NCI-H146 treated with DMSO at 0.1 percent for 48 hours (cell line): ENCODE data around the gene CRAMP1.
"Not testable (repeated sequence)": the region's sequence is repeated elsewhere in the genome, so short reads cannot be mapped to it uniquely, and the experiment has no call there.

Experiments used
- DNase-seq: peaks from one replicate; lab custom pipeline; 2025; ENCODE audit not compliant: unreplicated experiment; lab: John Stamatoyannopoulos, UW

The CRAMP1 gene

DNA sequence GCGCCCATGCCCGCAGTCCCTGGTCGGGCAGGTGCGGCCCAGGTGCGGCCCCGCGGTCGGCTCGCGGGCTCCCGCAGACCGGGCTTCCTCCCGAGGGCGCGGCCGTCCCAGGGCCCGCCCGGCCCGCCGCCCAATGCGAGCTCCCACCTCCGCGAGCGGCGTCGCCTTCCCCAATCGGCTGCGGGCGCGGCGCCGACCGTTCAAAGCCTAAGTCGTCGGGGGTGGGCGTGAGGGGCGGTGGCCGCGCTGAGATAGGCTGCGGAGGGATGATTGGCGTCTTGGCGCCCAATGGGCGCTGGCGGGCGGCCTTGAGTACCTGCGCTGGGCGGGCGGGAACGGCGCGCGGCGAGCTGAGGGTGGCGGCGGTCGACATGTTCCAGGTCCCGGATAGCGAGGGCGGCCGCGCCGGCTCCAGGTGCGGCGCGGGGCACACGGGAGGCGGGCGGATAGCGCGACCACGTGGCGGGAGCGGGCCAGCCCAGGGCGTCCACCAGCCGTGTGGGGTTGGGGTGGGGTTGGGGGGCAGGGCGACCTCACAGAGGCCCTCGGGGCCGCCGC lies 65.9 kb downstream of the CRAMP1 start, which contains the start of gene JPT2:
Gene JPT2 (plus strand): TSS at position 338 of the 558 bp plus-strand sequence. CDS start 34 bp downstream, at position 372.
- peak; percentile 97 for DNase-seq

DNA sequence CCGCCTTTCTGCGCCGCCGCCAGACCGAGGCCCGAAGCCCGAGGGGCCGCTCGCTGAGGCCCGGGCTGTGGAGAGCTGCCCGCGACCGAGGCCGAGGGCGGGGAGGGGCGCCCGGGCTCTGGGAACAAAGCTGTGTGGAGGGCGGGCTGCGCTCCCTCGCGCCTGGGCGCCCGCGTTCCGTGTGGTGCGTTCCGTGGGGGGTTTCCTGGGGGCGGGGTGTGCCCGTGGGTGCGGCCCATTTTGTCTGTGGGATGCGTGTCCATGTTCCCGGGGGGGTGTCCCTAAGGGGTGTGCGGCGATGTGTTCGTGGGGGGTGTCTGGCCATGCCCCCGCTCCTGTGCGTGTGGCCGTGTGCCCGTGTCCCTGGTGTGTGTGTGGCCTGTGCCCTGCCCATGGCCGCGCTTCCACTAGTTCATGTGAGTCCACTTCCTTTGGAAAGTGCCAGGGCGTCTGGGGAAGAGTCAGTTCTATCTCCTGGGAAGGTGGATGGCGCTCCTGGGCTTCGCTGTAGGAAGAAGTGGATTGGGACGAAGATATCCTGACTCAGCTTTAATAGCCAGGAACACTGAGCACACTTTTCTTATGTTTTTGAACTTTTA lies 66.4 kb downstream of the CRAMP1 start:
- no peak for DNase-seq

DNA sequence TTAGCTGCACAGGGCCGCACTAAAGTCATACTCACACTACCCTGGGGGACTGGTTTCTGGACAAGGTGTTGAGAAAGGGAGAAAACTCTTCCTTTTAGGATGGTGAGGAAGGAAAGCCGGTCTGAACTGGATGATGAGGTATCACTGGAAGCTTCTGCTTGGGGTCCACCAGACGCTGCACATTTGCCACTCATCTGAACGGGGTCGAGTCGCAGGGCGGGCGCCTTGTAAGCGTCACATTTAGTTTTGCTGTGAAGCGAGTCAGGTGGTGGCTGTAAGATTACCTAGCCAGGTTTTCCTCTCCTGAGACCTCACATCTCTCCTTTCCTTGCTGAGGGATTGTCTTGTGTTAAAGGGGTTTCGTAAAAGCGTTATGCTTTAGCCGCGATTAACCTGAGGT lies 68.2 kb downstream of the CRAMP1 start:
- DNase-seq: no peak

DNA sequence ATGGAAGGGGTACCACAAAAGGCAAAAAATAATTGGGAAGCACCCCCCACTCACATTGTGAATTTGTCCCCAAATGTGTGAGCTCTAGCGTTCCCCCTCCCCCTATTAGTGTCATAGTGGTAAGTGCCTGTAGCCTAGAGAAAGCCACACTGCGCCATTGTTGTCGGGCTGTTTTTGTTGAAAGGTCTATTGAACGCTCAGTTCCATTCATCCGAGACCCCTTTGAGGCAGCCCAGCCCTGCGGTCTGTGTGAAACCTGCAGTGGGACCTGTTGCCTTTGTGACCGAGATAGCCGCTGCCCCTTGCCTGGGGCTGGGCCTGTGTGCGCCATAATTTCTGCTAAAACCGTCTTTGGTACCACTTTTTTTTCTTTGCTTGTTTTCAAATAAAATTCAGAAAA lies 68.9 kb downstream of the CRAMP1 start:
- no peak for DNase-seq

DNA sequence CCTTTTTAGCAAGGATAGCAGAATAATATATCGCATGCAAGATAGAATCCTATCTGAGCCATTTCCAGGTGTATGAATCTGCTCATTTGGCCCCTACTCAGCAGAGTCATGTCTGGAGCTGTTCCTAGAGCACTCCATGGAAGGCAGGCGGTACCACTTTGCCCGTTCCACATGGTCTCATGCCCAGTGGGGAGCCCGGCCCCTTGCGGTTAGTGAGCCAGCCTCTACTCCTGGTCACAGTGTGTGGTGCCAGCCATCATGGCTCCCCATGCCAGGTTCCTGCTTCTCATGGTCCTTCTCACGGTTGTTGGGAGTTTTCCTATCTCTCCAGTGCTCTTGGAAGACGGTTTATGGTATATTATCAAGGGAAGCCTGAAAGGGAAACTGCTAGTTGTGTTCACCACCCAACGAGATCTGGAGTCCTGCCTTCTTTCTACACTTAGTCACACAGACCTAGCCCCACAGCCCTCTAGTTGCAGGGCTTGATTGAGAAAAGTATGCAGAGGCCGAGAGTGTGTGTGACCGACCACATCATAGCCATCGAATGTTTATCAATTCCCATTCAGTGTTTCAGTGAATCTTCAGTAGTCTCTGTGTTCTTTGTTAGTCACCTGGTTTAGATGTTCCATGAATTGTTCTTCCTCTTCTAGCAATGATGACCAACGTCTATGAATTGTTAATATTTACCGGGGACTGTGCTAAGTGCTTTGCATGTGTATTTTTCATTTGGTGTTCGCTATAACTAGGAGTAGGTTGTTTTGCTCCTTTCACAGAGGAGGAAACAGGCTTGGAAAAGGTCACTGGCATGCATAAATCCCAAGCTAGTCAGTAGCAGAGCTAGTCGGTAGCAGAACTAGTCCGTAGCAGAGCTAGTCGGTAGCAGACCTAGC lies 75.5 kb downstream of the CRAMP1 start:
- DNase-seq: no peak

DNA sequence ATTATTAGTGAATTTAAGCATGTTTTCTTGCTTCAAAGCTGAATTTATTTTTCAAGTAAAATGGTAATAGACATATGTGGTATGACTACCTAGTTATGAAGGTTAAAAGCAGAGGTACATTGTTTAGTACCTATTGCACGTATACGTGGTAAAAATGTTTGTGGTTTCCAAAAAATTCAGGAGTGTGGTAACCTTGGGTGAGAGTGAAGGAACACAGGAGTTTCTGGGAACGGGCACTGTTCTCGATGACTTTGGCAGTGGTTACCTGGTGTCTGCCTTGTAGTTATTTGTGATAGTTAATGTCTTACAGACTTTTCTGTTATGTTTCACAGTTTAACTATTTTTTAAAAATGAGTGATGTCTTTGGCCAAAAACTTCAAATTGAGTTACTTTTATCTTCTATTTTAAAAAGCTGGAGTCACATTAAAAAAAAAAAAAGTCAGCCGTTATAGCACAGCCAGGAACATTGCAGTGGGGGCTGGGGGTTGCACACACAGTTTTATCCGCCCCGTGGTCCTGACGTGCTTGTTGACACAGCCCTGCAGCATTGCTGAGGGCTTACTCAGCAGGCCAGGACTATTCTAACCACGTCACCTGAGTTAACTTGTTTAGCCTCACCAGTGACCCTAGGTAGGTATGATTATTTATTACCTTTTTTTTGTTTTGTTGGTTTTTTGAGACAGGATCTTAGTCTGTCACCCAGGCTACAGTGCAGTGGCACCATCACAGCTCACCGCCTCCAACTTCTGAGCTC lies 76.8 kb downstream of the CRAMP1 start:
- DNase-seq: no peak

DNA sequence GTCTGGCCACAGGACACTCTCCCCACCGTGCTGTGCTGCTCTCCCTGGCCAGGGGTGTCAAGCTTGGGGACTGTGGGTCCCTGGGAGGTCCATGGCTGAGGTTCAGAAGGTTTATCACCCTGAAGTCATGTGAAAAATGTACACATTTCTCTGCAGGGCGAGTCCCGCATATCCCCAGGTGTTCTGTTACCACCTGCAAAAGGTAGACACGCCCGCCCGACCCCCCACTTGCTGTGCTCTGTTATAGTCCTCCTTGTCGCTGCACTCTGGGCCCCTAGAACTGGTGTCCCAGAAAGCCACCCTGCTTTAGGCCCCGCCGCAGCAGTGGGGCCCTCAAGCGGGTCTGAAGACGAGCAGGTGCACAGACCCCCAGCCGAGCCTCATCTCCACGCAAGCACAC lies 77.7 kb downstream of the CRAMP1 start:
- DNase-seq: no peak

DNA sequence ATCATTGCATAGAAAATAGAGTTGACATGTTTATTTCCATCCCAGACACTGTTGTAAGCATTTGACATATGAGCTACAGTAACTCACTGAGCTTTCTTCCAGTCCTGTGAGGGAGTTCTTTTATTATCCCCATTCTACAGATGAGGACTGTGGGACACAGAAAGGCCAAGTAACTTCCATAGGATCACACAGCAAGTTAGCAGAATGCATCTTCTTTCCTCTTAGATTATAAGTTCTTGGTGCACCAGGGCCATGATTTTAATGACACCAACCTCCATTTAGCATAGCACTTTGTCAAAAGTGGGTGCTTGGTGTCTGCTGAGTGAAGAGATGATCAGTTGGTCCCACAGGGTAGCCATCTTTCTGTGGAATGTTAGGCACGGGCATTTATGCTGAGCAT lies 78.7 kb downstream of the CRAMP1 start:
- no peak for DNase-seq

DNA sequence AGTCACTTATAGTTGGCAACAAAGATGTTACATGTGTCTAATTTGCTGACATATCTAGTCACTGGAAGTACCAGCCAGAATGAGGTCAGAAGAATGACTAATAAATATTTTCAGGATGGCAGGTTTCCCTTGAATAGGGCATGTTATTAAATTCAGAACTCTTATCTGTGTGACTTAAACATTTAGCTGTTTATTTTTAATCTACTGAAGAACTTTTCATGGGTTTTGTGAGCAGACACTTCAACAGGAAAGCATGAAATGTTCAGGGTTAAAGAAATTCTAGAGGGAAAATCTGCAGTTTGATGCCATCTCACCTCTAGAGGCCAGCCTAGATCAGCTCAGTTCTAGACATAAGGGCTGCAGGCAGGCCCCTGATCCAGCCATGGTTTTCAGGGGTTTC lies 79.1 kb downstream of the CRAMP1 start:
- DNase-seq: no peak

DNA sequence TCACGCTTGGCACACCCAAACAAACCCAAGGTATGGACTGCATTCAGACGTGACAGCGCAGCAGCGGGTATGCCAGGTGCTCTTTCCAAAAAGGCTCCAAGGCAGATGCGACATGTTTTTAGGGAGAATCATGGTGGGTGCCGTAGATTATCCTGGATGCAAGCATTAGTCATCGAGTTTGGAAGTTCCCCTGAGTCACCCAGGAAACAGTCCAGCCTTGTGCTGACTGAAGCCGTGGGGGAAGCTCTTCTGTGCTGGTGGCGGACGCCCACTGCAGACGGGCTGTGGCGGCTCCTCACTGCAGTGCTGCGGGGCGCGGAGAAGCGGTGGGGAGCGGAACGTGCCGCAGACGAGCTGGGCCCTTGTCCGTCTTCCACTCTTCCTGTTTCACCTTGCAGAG lies 79.8 kb downstream of the CRAMP1 start:
- DNase-seq: no peak

DNA sequence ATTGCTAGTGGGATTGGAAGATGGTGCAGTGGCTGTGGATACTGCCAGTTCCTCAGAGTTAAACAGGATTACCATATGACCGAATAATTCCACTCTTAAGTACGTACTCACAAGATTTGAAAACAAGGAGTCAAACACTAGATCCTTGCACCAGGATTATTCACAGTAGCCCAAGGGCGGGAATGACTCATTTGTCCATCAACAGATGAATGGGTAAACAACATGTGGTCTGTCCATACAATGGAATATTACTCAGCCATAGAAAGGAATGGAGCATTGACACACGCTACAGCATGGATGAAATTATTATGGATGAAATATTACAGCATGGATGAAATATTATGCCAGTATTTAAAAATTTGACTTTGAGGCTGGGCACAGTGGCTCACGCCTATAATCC lies 84.7 kb downstream of the CRAMP1 start:
- DNase-seq: no peak

DNA sequence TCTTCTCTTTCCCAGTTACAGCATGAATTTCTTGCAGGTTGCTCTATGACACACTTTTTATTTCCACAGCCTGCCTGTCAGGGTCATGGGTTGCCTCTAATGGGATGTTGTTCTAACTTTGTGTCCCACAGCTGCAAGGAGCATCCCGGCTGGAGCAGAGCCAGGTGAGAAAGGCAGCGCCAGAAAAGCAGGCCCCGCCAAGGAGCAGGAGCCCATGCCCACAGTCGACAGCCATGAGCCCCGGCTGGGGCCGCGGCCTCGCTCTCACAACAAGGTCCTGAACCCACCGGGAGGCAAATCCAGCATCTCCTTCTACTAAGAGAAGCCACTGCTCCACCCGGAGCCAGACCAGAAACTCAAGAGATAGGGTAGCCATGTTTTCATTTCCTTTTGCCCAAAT lies 86.5 kb downstream of the CRAMP1 start:
- DNase-seq: no peak

DNA sequence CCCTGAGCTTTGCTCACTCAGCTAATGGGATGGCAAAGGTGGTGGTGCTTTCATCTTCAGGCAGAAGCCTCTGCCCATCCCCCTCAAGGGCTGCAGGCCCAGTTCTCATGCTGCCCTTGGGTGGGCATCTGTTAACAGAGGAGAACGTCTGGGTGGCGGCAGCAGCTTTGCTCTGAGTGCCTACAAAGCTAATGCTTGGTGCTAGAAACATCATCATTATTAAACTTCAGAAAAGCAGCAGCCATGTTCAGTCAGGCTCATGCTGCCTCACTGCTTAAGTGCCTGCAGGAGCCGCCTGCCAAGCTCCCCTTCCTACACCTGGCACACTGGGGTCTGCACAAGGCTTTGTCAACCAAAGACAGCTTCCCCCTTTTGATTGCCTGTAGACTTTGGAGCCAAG lies 88.1 kb downstream of the CRAMP1 start:
- no peak for DNase-seq

DNA sequence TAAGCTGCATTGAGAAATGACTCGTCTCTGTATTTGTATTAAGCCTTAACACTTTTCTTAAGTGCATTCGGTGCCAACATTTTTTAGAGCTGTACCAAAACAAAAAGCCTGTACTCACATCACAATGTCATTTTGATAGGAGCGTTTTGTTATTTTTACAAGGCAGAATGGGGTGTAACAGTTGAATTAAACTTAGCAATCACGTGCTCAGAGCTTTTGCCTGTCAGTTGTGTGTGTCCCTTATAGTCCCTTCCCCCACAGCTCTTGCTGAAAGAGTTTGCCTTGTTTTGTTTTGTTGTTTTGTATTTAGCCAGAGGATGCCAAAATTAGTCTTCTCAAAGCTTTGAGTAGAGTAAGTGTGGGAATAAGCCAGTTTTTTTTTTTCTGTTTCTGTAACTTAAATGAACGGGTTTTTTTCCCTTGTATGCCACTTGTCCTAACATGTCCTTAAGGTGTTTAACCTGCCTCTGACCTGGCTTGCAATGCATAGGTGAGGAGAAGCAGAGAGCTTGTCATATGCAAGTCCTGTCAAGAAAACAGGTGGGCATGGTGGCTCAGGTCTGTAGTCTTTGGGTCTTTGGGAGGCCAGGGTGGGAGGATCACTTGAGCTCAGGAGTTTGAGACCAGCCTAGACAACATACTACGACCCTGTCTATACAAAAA lies 89.2 kb downstream of the CRAMP1 start:
- no peak for DNase-seq

DNA sequence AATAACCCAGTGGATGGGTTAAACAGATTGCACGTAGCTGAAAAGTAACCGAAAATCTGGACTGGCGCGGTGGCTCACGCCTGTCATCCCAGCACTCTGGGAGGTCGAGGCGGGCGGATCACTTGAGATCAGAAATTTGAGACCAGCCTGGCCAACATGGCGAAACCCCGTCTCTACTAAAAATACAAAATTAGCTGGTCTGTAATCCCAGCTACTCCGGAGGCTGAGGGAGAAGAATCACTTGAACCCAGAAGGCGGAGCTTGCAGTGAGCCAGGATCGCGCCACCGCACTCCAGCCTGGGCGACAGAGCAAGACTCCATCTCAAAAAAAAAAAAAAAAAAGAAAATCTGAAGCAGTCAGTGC lies 93.1 kb downstream of the CRAMP1 start:
- DNase-seq: not testable (repeated sequence)

DNA sequence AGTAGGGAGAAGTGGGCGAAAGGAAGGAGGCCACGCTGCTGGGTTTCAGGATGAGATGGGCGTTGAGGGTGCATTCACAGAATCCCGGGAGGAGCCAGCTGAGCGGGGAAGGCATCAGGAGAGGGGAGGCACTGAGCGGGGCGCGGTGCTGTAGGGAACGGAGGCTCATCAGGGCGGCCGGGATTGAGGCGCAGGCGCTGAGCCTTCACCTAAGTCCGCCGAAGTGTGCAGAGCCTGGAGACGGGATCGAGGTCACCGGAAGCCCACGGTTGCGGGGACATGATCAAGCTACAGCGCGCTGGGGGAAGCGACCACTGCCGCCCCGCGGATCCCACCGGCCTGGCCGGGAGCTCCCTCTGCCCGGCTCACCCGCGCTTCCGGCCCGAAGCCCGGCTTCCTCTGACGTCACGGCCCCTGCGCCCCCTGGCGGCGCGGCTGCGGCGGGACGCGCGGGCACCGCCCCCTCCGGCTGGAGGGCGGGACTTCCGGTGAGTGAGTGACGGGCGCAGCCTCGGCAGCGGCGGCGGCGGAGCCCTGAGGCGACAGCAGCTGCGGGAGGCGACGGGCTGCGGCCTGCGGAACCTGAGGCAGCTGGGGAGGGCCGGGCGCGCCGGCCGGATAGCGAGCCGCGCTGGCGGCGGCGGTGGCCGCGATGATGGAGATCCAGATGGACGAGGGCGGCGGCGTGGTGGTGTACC lies 93.7 kb downstream of the CRAMP1 start, which contains the start of gene MAPK8IP3:
Gene MAPK8IP3 (plus strand): TSS at position 508 of the 698 bp plus-strand sequence. CDS start 145 bp downstream, at position 653.
- peak; percentile 81 for DNase-seq

DNA sequence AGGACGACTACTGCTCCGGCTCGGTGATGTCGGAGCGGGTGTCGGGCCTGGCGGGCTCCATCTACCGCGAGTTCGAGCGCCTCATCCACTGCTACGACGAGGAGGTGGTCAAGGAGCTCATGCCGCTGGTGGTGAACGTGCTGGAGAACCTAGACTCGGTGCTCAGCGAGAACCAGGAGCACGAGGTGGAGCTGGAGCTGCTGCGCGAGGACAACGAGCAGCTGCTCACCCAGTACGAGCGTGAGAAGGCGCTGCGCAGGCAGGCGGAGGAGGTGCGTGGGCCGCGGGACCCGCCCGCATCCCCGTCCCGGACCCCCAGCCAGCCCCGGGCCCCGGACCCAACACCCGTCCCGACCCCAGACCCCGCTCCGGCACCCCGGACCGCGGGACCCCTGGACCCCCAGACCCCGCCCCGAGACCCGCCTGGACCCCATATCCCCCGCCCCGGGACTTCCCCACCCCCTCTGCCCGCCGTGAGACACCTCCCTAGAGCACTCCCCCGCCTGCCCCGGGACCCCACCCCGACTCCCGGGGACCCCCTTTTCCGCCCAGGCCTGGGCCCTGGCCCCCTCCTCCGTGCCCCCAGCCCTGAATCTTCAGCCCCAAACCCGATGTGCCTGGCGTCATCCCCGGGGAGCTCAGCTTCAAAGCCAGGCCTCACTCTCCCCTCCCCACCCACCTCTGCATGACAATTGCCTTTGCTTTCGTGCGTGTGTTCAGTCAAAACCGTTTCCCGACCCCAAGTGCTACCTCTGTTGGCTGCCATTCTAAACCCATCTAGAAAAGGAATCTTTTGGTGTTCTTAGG lies 94.4 kb downstream of the CRAMP1 start:
- DNase-seq: no peak

DNA sequence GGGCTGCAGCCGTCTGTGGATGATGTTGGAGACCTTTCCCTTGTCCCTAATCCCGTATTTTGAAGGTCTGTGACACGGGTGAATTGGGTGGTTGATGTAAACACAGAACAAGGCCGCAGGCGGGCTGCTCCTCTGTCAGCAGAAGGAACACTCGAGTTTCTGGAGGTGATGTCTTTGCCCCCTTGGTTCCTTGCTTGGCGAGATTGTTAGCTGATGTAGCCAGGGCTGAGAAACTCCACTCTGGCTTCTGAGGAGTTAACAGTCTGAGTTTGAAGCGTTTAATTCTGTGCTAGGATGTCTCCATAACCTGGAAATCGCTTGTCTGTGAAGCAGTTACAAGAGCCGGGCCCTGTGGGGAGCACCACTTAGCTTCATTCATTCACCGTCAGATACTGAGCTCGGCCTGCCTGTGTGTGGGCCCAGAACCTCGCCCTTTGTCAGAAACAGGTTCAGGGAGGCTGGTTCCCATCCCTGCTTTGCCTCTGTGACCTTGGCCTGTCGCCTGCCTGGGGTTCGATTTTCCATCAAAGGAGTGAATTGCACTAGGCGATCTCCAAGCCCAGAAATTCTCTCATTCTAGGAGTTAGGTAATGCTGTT lies 95.1 kb downstream of the CRAMP1 start:
- no peak for DNase-seq
